ENCODE data around the gene PRKCH. TPM values are rescaled to one million over a fixed set of nuclear protein-coding genes. Genes with fewer than 3 reads are reported as not detected.

PRKCH gene
- total and polyA plus RNA-seq, 2 donors (not counting 3 experiments of a cell fraction or from before 2014, with no cell fraction given): 97.7 to 103 TPM

GRCh38 chr14:61578745-61579144 is 257.4 kb downstream of the PRKCH start:
- H3K27me3 ChIP-seq (ENCODE audit: control insufficient read depth in 2 of 2, insufficient read depth in 2 of 2, low read length in 2 of 2): no peaks in the 10 kb centered on the region
- H2AFZ ChIP-seq (ENCODE audit: low read depth, low read length): no peak overlapping the region
- FAIRE-seq (no peak), DNase-seq (ENCODE audit: low read depth, low spot score) (no peak)
- dilution Hi-C loops (cut with MboI; ENCODE audit: extremely low pct_ligation_motif_present, low sequenced_read_pairs) (no loop called here), intact Hi-C loops (cut with micrococcal nuclease) (no loop called here)
- ChIA-PET CTCF (no interaction called here), POLR2A (no interaction called here)
- H3K4me2 ChIP-seq (ENCODE audit: insufficient read depth, low read length): no peak overlapping the region
- no peaks in the 10 kb centered on the region for H4K20me1 ChIP-seq (replicated peaks; ENCODE audit: control insufficient read depth, extremely low read depth, insufficient read depth, low read length)
- no TSS peak for BruUV-seq (replicated peaks)
- no peak overlapping the region for H3K4me3 ChIP-seq (replicated peaks in 1 of 3; ENCODE audit: insufficient read depth in 1 of 3, low read depth in 1 of 3, low read length in 3 of 3)
- H3K9me3 ChIP-seq (replicated peaks; ENCODE audit: control insufficient read depth, insufficient read depth, low read length): no peaks in the 10 kb centered on the region
- no peak overlapping the region for H3K9ac ChIP-seq (replicated peaks; ENCODE audit: extremely low read depth, insufficient read depth, low read length)
- H3K36me3 ChIP-seq (ENCODE audit: control insufficient read depth in 2 of 2, extremely low read depth in 1 of 2, insufficient read depth in 2 of 2, low read length in 2 of 2): no peaks in the 10 kb centered on the region
- no peaks in the 10 kb centered on the region for H3K79me2 ChIP-seq (ENCODE audit: control insufficient read depth, insufficient read depth, low read length)
- no peak overlapping the region for H3K27ac ChIP-seq (ENCODE audit: insufficient read depth, low read depth, low read length)
- peaks cover 4% of the 10 kb centered on the region for H3K4me1 ChIP-seq (ENCODE audit: control insufficient read depth, extremely low read depth, insufficient read depth, low read length)
- TF ChIP-seq EZH2 (IDR thresholded peaks at IDR 0.05; ENCODE audit: borderline replicate concordance, low read depth, low read length, severe bottlenecking): no peak
- TF ChIP-seq POLR2AphosphoS5 (IDR thresholded peaks at IDR 0.05; ENCODE audit: insufficient read depth, low read depth, low read length): no peak
- TF ChIP-seq GATA2 (IDR thresholded peaks at IDR 0.05; ENCODE audit: insufficient read depth, insufficient read length, low read depth, low read length): no peak
- TF ChIP-seq JUN (IDR thresholded peaks at IDR 0.05; ENCODE audit: borderline replicate concordance, insufficient read depth, insufficient read length, low read depth): no peak
- TF ChIP-seq, protein P1, sequence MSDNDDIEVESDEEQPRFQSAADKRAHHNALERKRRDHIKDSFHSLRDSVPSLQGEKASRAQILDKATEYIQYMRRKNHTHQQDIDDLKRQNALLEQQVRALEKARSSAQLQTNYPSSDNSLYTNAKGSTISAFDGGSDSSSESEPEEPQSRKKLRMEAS (IDR thresholded peaks at IDR 0.05; ENCODE audit: insufficient read depth, insufficient read length): no peak
- TF ChIP-seq, protein P2, sequence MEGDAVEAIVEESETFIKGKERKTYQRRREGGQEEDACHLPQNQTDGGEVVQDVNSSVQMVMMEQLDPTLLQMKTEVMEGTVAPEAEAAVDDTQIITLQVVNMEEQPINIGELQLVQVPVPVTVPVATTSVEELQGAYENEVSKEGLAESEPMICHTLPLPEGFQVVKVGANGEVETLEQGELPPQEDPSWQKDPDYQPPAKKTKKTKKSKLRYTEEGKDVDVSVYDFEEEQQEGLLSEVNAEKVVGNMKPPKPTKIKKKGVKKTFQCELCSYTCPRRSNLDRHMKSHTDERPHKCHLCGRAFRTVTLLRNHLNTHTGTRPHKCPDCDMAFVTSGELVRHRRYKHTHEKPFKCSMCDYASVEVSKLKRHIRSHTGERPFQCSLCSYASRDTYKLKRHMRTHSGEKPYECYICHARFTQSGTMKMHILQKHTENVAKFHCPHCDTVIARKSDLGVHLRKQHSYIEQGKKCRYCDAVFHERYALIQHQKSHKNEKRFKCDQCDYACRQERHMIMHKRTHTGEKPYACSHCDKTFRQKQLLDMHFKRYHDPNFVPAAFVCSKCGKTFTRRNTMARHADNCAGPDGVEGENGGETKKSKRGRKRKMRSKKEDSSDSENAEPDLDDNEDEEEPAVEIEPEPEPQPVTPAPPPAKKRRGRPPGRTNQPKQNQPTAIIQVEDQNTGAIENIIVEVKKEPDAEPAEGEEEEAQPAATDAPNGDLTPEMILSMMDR (IDR thresholded peaks at IDR 0.05; ENCODE audit: extremely low read depth in 1 of 2, insufficient read depth in 1 of 2, low read depth in 1 of 2, low read length in 2 of 2): no peak
- no peak for TF ChIP-seq MYC (IDR thresholded peaks at IDR 0.05; ENCODE audit: low read depth, low read length)
- no peaks in the 10 kb centered on the region for H3K9me1 ChIP-seq (replicated peaks; ENCODE audit: control insufficient read depth, extremely low read depth, insufficient read depth, low read length)
